ENCODE results near the gene NRIP1.

GRCh38 chr21:15005391-15005790 is 59.4 kb downstream of the NRIP1 start:
- TF ChIP-seq POLR2A (IDR thresholded peaks at IDR 0.05) (no peak), CTCF (IDR thresholded peaks at IDR 0.05) (no peak)

Measured in gastroesophageal sphincter (tissue), 3 donors.